K562 (cell line): ENCODE measurements around the gene F2RL1. TPM values are rescaled to one million over a fixed set of nuclear protein-coding genes. Genes with fewer than 3 reads are reported as not detected.

Experiments
- ATF3 ChIP-seq, 2 experiments: fragments of 450-650 bp in 1 of 2; sonication (generic) in 1 of 2; formaldehyde crosslinking in 1 of 2; IDR thresholded peaks in 1 of 2; conservative IDR thresholded peaks in 1 of 2; 2 replicates each; pipeline versions ENCODE4 v1.6.1 to v1.8.1; 2016 to 2023; ENCODE audit warnings: mild to moderate bottlenecking in 2 of 2, moderate library complexity in 2 of 2, inconsistent platforms in 1 of 2, missing genetic modification reagents in 1 of 2
- BCOR ChIP-seq: fragments of 450-650 bp; IDR thresholded peaks from 2 replicates; pipeline ENCODE4 v1.6.1; 2016
- DLX4 ChIP-seq: fragments of 250-450 bp; sonication (Bioruptor Pico); IDR thresholded peaks from 2 replicates; pipeline ENCODE4 v1.6.1; 2021; ENCODE audit warnings: mild to moderate bottlenecking
- EP300 ChIP-seq: IDR thresholded peaks from 2 replicates; pipeline ENCODE4 v1.6.1; 2012; ENCODE audit warnings: low read length, improper control_type of control experiment
- ESRRA ChIP-seq: fragments of 450-650 bp; IDR thresholded peaks from 2 replicates; pipeline ENCODE4 v1.6.1; 2014; ENCODE audit warnings: low read depth, mild to moderate bottlenecking, moderate library complexity, borderline replicate concordance
- FOXA1 ChIP-seq: fragments of 450-650 bp; IDR thresholded peaks from 2 replicates; pipeline ENCODE4 v1.6.1; 2016; ENCODE audit warnings: mild to moderate bottlenecking, borderline replicate concordance
- HBP1 ChIP-seq: fragments of 450-650 bp; formaldehyde crosslinking; IDR thresholded peaks from 2 replicates; pipeline ENCODE4 v1.4.0; 2022; ENCODE audit warnings: missing genetic modification characterization
- HES1 ChIP-seq: fragments of 450-650 bp; IDR thresholded peaks from 2 replicates; pipeline ENCODE4 v1.6.1; 2016; ENCODE audit warnings: low read depth, mild to moderate bottlenecking, moderate library complexity
- KDM1A ChIP-seq, 2 experiments: fragments of 450-650 bp; IDR thresholded peaks; 2 replicates each; pipeline ENCODE4 v1.6.1; 2016; ENCODE audit warnings: mild to moderate bottlenecking in 2 of 2
- NFE2L1 ChIP-seq: fragments of 450-650 bp; IDR thresholded peaks from 2 replicates; pipeline ENCODE4 v1.6.1; 2016; ENCODE audit warnings: missing genetic modification characterization, low read depth, mild to moderate bottlenecking, missing compliant biosample characterization, moderate library complexity, borderline replicate concordance
- NFIC ChIP-seq: fragments of 450-650 bp; IDR thresholded peaks from 2 replicates; pipeline ENCODE4 v1.6.1; 2017; ENCODE audit warnings: mild to moderate bottlenecking, inconsistent platforms
- NUFIP1 ChIP-seq: fragments of 450-650 bp; IDR thresholded peaks from 2 replicates; pipeline ENCODE4 v1.6.1; 2018; ENCODE audit not compliant: partially characterized antibody
- POLR2AphosphoS5 ChIP-seq: IDR thresholded peaks from 2 replicates; pipeline ENCODE4 v1.6.1; 2011; ENCODE audit warnings: mild to moderate bottlenecking, low read depth, low read length, moderate library complexity; ENCODE audit not compliant: control insufficient read depth, insufficient read depth
- SIN3B ChIP-seq: fragments of 450-650 bp; IDR thresholded peaks from 2 replicates; pipeline ENCODE4 v1.6.1; 2017; ENCODE audit warnings: low read depth, mild to moderate bottlenecking, moderate library complexity
- SOX6 ChIP-seq: fragments of 450-650 bp; IDR thresholded peaks from 2 replicates; pipeline ENCODE4 v1.6.1; 2014; ENCODE audit warnings: mild to moderate bottlenecking
- USF2 ChIP-seq: sonication (generic); formaldehyde crosslinking; IDR thresholded peaks from 2 replicates; pipeline ENCODE4 v1.5.0; 2020; ENCODE audit warnings: missing genetic modification reagents
- ZNF184 ChIP-seq: sonication (generic); formaldehyde crosslinking; IDR thresholded peaks from 2 replicates; pipeline ENCODE4 v1.5.0; 2020; ENCODE audit warnings: missing genetic modification reagents
- ZNF253 ChIP-seq: fragments of 250-450 bp; sonication (Bioruptor Pico); conservative IDR thresholded peaks from 2 replicates; pipeline ENCODE4 v1.6.1; 2021; ENCODE audit warnings: mild to moderate bottlenecking
- ZNF384 ChIP-seq: IDR thresholded peaks from 2 replicates; pipeline ENCODE4 v1.6.1; 2012; ENCODE audit warnings: low read depth, low read length, improper control_type of control experiment
- polyA plus RNA-seq, 8 experiments: library from polyadenylated mRNA; depleted of rRNA in 4 of 8; stranded (reverse) in 5 of 8; unstranded in 3 of 8; fragments of >200 nt; fragmentation: Nextera tagmentation in 2 of 8; fragmentation: Illumina TruSeq in 1 of 8; extraction: Ambion mirVana in 2 of 8; extraction: Trizol in 1 of 8; gene quantifications; 2 replicates each; pipeline versions ENCODE4 v1.2.1 to v1.2.3, GENCODE V29; 2011 to 2014; ENCODE audit warnings: inconsistent platforms in 1 of 8, missing spikeins in 1 of 8
- total RNA-seq, 7 experiments: library from RNA; depleted of rRNA in 6 of 7; stranded (reverse); fragments of >200 nt in 6 of 7; fragmentation: Illumina TruSeq in 2 of 7; extraction: Trizol in 2 of 7; gene quantifications; 2 replicates each; pipeline versions ENCODE4 v1.2.1 to v1.2.3, GENCODE V29; 2011 to 2021; ENCODE audit warnings: low replicate concordance in 1 of 7
- TF ChIP-seq, protein P1 (sequence below): fragments of 250-450 bp; sonication (Bioruptor Pico); IDR thresholded peaks from 2 replicates; pipeline ENCODE4 v1.8.0; 2021; ENCODE audit warnings: moderate library complexity, mild to moderate bottlenecking, inconsistent platforms
- TF ChIP-seq, protein P2 (sequence below): sonication (generic); formaldehyde crosslinking; IDR thresholded peaks from 2 replicates; pipeline ENCODE4 v1.8.0; 2023; ENCODE audit warnings: mild to moderate bottlenecking, missing genetic modification reagents

The F2RL1 gene
- total and polyA plus RNA-seq, 9 of the 15 experiments (the other 6 are each of a cell fraction or from before 2014, with no cell fraction given), result 0.03 to 0.50 (median 0.27) TPM; not detected in 6

- TF ChIP-seq SIN3B (no peak), NFIC (0 out of 2 replicates have a peak, but pooled peaks have one; percentile 25), FOXA1 (no peak), POLR2AphosphoS5 (0 out of 2 replicates have a peak, but pooled peaks have one; percentile 31), ZNF253 (CRISPR knock-in tag) (no peak), ZNF184 (CRISPR knock-in tag) (no peak), ZNF384 (peak; percentile 93), DLX4 (CRISPR knock-in tag) (no peak), HES1 (peak; percentile 62; the same call in 1 of the 2 replicates), USF2 (no peak), ESRRA (no peak), KDM1A (IDR thresholded peaks at IDR 0.05) (peak; percentile 92 to 93), ATF3 (IDR thresholded peaks at IDR 0.05) (peak; percentile 40; the same call in 1 of the 2 replicates), ATF3 (CRISPR knock-in tag; conservative IDR thresholded peaks at IDR 0.05) (no peak), BCOR (peak; percentile 9; the same call in 1 of the 2 replicates), NUFIP1 (no peak), HBP1 (no peak), EP300 (peak; percentile 26; the same call in 1 of the 2 replicates), NFE2L1 (tag) (peak; percentile 74), SOX6 (peak; percentile 96)
- TF ChIP-seq, protein P1, sequence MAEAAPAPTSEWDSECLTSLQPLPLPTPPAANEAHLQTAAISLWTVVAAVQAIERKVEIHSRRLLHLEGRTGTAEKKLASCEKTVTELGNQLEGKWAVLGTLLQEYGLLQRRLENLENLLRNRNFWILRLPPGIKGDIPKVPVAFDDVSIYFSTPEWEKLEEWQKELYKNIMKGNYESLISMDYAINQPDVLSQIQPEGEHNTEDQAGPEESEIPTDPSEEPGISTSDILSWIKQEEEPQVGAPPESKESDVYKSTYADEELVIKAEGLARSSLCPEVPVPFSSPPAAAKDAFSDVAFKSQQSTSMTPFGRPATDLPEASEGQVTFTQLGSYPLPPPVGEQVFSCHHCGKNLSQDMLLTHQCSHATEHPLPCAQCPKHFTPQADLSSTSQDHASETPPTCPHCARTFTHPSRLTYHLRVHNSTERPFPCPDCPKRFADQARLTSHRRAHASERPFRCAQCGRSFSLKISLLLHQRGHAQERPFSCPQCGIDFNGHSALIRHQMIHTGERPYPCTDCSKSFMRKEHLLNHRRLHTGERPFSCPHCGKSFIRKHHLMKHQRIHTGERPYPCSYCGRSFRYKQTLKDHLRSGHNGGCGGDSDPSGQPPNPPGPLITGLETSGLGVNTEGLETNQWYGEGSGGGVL, result no peak
- TF ChIP-seq, protein P2, sequence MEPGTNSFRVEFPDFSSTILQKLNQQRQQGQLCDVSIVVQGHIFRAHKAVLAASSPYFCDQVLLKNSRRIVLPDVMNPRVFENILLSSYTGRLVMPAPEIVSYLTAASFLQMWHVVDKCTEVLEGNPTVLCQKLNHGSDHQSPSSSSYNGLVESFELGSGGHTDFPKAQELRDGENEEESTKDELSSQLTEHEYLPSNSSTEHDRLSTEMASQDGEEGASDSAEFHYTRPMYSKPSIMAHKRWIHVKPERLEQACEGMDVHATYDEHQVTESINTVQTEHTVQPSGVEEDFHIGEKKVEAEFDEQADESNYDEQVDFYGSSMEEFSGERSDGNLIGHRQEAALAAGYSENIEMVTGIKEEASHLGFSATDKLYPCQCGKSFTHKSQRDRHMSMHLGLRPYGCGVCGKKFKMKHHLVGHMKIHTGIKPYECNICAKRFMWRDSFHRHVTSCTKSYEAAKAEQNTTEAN (CRISPR knock-in tag), result no peak
Measured at GRCh38 chr5:76874088-76874581, 55.3 kb downstream of the F2RL1 start (continued).
